GM13976 (cell line): ENCODE data around the gene SPEF1.

ENCODE experiments used
- DNase-seq: peaks from one replicate; pipeline ENCODE4 v3.0.0; 2012; ENCODE audit warnings: low spot score
- CTCF ChIP-seq: IDR thresholded peaks from 2 replicates; pipeline ENCODE4 v1.5.1; 2012; ENCODE audit warnings: borderline replicate concordance, mild to moderate bottlenecking; ENCODE audit not compliant: insufficient read depth; ENCODE audit errors: extremely low read depth, missing control alignments, control extremely low read depth
- in situ Hi-C: fragments of 300-500 bp; cut with MboI; formaldehyde crosslinking; loops from one replicate; pipeline ENCODE4 v1.12.0; 2022; ENCODE audit warnings: low sequenced_read_pairs, mixed read lengths, inconsistent platforms; ENCODE audit not compliant: unreplicated experiment

The SPEF1 gene

GRCh38 chr20:3771552-3772058 lies 9.6 kb downstream of the SPEF1 start:
- TF ChIP-seq CTCF = no peak
- in situ Hi-C loops = no loop called here
- no peak for DNase-seq

- in situ Hi-C loops = no loop called here
- DNase-seq = peak; percentile 87
- peak; percentile 51 for TF ChIP-seq CTCF
These were observed 12.7 kb downstream of the SPEF1 start for GRCh38 chr20:3768342-3769130.

GRCh38 chr20:3767427-3768341 lies 13.6 kb downstream of the SPEF1 start, which contains the start of gene ADISSP:
Gene ADISSP, minus strand, starts transcription at chr20:3767753. Its CDS starts 7,653 bp downstream, at chr20:3760100.
- TF ChIP-seq CTCF = no peak

GRCh38 chr20:3767110-3767426 lies 14.2 kb downstream of the SPEF1 start:
- TF ChIP-seq CTCF = no peak
- in situ Hi-C loops = no loop called here
- no peak for DNase-seq

More at GRCh38 chr20:3767427-3768341, 13.6 kb downstream of the SPEF1 start, which contains the start of gene ADISSP:
- peak; percentile 100 for DNase-seq
- in situ Hi-C loops = no loop called here

- no peak for TF ChIP-seq CTCF
- in situ Hi-C loops = no loop called here
- DNase-seq = no peak
These were observed 14.7 kb downstream of the SPEF1 start for GRCh38 chr20:3766422-3767109.
